ENCODE measurements around the gene INSRR. TPM values are rescaled to one million over a fixed set of nuclear protein-coding genes. Genes with fewer than 3 reads are reported as not detected.

Gene INSRR
- total RNA-seq, 4 donors from 2014 or later: under 0.01 to 0.60 (median 0.20) TPM

- TF ChIP-seq CTCF (IDR thresholded peaks at IDR 0.05) (no peak), EP300 (IDR thresholded peaks at IDR 0.05) (no peak), POLR2A (IDR thresholded peaks at IDR 0.05) (no peak)
- no peak for DNase-seq (ENCODE audit: low spot score in 2 of 2)
- Histone ChIP-seq H3K36me3 (no peaks in the 10 kb centered on the region), H3K4me1 (no peaks in the 10 kb centered on the region), H3K4me3 (no peak overlapping the region), H3K27ac (no peak overlapping the region), H3K9me3 (no peaks in the 10 kb centered on the region), H3K27me3 (peaks cover 0 to 23% of the 10 kb centered on the region in 2 donors)
- WGBS, 2 donors: 47 to 63% methylated on average over 3 to 5 of the region's 5 CpGs
Observed at GRCh38 chr1:156875341-156875615, 16.4 kb upstream of the INSRR start.

- no peak for DNase-seq (ENCODE audit: low spot score in 2 of 2)
- no peak for TF ChIP-seq EP300 (IDR thresholded peaks at IDR 0.05)
- Histone ChIP-seq H3K27me3 (peaks cover 0 to 23% of the 10 kb centered on the region in 2 donors), H3K4me1 (no peaks in the 10 kb centered on the region), H3K36me3 (no peaks in the 10 kb centered on the region), H3K4me3 (no peak overlapping the region), H3K9me3 (no peaks in the 10 kb centered on the region), H3K27ac (no peak overlapping the region)
- 57 to 65% methylated on average over 14 to 16 of the region's 16 CpGs for WGBS, 2 donors
Observed at GRCh38 chr1:156874572-156875340, 15.8 kb upstream of the INSRR start.

GRCh38 chr1:156874142-156874541, 15.2 kb upstream of the INSRR start:
- Histone ChIP-seq H3K27me3 (peaks cover 0 to 23% of the 10 kb centered on the region in 2 donors), H3K27ac (no peak overlapping the region), H3K4me3 (no peak overlapping the region), H3K36me3 (no peaks in the 10 kb centered on the region), H3K4me1 (no peaks in the 10 kb centered on the region), H3K9me3 (no peaks in the 10 kb centered on the region)
- TF ChIP-seq POLR2A (IDR thresholded peaks at IDR 0.05) (no peak), CTCF (IDR thresholded peaks at IDR 0.05) (no peak), EP300 (IDR thresholded peaks at IDR 0.05) (no peak)
- DNase-seq (ENCODE audit: low spot score in 2 of 2): no peak
- WGBS, 2 donors: 76 to 81% methylated on average over 5 of the region's 5 CpGs

- Histone ChIP-seq H3K27me3 (peaks cover 0 to 23% of the 10 kb centered on the region in 2 donors), H3K9me3 (no peaks in the 10 kb centered on the region), H3K4me1 (no peaks in the 10 kb centered on the region), H3K4me3 (no peak overlapping the region), H3K36me3 (no peaks in the 10 kb centered on the region), H3K27ac (no peak overlapping the region)
- TF ChIP-seq POLR2A (IDR thresholded peaks at IDR 0.05) (no peak), CTCF (IDR thresholded peaks at IDR 0.05) (no peak), EP300 (IDR thresholded peaks at IDR 0.05) (no peak)
- 88 to 91% methylated on average over 12 to 18 of the region's 18 CpGs for WGBS, 2 donors
- no peak for DNase-seq (ENCODE audit: low spot score in 2 of 2)
Observed at GRCh38 chr1:156873659-156874058, 14.7 kb upstream of the INSRR start.

- H3K4me3 ChIP-seq: no peak overlapping the region
- no peak for TF ChIP-seq CTCF (IDR thresholded peaks at IDR 0.05)
- TF ChIP-seq EP300 (IDR thresholded peaks at IDR 0.05): no peak
- TF ChIP-seq POLR2A (IDR thresholded peaks at IDR 0.05): no peak
- peaks cover 0 to 25% of the 10 kb centered on the region in 2 donors for H3K27me3 ChIP-seq
- DNase-seq (ENCODE audit: low spot score in 2 of 2): no peak
- H3K9me3 ChIP-seq: no peaks in the 10 kb centered on the region
- no peak overlapping the region for H3K27ac ChIP-seq
- H3K36me3 ChIP-seq: no peaks in the 10 kb centered on the region
- no peaks in the 10 kb centered on the region for H3K4me1 ChIP-seq
- WGBS, 2 donors: 93% methylated on average over 9 of the region's 9 CpGs
Observed at GRCh38 chr1:156869455-156869854, 10.5 kb upstream of the INSRR start.
